ENCODE data around the gene PYGB.
"Not testable (repeated sequence)": the region's sequence is repeated elsewhere in the genome, so short reads cannot be mapped to it uniquely, and the experiment has no call there.

PYGB gene

DNA sequence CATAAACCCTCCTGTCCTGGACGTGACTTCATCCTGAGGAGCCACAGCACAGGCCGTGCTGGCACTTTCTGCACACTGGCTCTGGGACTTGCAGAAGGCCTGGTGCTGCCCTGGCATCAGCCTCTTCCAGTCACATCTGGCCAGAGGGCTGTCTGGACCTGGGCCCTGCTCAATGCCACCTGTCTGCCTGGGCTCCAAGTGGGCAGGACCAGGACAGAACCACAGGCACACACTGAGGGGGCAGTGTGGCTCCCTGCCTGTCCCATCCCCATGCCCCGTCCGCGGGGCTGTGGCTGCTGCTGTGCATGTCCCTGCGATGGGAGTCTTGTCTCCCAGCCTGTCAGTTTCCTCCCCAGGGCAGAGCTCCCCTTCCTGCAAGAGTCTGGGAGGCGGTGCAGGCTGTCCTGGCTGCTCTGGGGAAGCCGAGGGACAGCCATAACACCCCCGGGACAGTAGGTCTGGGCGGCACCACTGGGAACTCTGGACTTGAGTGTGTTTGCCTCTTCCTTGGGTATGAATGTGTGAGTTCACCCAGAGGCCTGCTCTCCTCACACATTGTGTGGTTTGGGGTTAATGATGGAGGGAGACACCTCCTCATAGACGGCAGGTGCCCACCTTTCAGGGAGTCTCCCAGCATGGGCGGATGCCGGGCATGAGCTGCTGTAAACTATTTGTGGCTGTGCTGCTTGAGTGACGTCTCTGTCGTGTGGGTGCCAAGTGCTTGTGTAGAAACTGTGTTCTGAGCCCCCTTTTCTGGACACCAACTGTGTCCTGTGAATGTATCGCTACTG is 22.0 kb upstream of the PYGB start:
- Histone ChIP-seq H3K4me3 (ENCODE audit: low read depth, low read length) (no peak overlapping the region), H3K27me3 (ENCODE audit: control insufficient read depth, insufficient read depth, low read length) (no peaks in the 10 kb centered on the region), H3K36me3 (ENCODE audit: control insufficient read depth, insufficient read depth, low read length) (peaks cover 27% of the 10 kb centered on the region), H3K4me1 (ENCODE audit: control insufficient read depth, insufficient read depth, low read length) (peaks cover 5% of the 10 kb centered on the region), H3K9ac (ENCODE audit: low read depth, low read length) (no peak overlapping the region), H3K9me3 (ENCODE audit: control insufficient read depth, insufficient read depth, low read length) (no peaks in the 10 kb centered on the region)

DNA sequence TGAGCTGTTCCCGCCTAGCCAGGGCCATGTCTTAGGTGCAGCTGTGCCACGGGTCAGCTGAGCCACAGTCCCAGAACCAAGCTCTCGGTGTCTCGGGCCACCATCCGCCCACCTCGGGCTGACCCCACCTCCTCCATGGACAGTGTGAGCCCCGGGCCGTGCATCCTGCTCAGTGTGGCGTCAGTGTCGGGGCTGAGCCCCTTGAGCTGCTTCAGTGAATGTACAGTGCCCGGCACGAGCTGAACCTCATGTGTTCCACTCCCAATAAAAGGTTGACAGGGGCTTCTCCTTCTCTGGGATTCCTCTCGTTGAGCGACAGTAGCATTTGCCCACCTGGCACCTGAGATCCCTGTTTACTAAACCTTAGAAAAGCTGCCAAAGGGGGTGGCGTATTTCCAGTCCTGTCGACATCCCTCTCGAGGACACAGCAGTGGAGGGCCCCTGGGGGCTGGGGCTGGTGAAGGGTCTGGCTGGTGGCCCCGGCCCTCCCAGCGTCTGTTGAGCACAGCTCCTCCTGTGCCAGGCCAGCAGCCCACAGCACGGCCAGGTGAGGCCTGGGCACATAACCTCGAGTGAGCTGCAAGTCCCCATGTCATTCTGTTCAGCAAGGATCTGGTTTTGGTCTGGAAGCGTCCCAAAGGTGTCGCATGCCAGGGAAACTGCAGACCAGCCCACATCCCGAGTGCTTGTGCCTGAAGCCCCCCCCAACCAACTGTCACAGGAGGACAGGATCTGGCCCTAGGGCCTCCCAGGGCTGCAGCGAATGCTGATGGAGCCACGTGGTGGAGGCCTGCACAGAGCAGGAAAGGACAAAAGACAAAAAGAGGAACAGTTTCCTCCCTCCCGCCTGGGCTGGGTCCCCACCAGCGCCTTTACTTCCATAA is 21.2 kb upstream of the PYGB start:
- no peak overlapping the region for H3K9ac ChIP-seq (ENCODE audit: low read depth, low read length)
- H3K4me3 ChIP-seq (ENCODE audit: low read depth, low read length): no peak overlapping the region
- H3K9me3 ChIP-seq (ENCODE audit: control insufficient read depth, insufficient read depth, low read length): no peaks in the 10 kb centered on the region
- H3K4me1 ChIP-seq (ENCODE audit: control insufficient read depth, insufficient read depth, low read length): peaks cover 5% of the 10 kb centered on the region
- H3K36me3 ChIP-seq (ENCODE audit: control insufficient read depth, insufficient read depth, low read length): peaks cover 22% of the 10 kb centered on the region
- H3K27me3 ChIP-seq (ENCODE audit: control insufficient read depth, insufficient read depth, low read length): no peaks in the 10 kb centered on the region

DNA sequence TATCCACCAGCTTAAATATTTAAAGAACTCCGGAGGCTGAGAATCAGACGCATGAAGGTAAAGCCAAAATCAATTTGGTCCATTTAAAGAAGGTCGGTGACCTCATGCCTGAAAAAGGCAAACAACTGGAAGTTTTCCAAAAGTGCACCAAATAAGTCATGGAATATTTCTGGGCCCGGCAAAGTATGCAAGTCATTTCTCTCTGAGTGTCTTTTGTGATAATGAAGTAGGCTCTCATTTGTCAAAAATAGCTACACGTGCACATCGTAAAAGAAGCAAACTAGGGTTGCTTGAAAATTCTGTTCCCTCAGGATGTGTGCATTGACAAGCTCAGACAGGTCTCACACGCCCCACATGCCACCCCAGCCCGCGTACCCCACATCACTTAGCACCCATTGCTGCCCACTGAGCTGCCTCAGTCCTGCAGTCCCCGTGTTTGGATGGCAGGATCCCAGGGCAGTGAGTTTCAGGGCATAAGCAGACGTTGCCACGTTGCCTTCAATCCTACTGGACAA is 20.5 kb upstream of the PYGB start:
- no peak overlapping the region for H3K9ac ChIP-seq (ENCODE audit: low read depth, low read length)
- H3K4me3 ChIP-seq (ENCODE audit: low read depth, low read length): no peak overlapping the region
- peaks cover 21% of the 10 kb centered on the region for H3K36me3 ChIP-seq (ENCODE audit: control insufficient read depth, insufficient read depth, low read length)
- H3K4me1 ChIP-seq (ENCODE audit: control insufficient read depth, insufficient read depth, low read length): peaks cover 5% of the 10 kb centered on the region
- no peaks in the 10 kb centered on the region for H3K9me3 ChIP-seq (ENCODE audit: control insufficient read depth, insufficient read depth, low read length)
- H3K27me3 ChIP-seq (ENCODE audit: control insufficient read depth, insufficient read depth, low read length): no peaks in the 10 kb centered on the region

DNA sequence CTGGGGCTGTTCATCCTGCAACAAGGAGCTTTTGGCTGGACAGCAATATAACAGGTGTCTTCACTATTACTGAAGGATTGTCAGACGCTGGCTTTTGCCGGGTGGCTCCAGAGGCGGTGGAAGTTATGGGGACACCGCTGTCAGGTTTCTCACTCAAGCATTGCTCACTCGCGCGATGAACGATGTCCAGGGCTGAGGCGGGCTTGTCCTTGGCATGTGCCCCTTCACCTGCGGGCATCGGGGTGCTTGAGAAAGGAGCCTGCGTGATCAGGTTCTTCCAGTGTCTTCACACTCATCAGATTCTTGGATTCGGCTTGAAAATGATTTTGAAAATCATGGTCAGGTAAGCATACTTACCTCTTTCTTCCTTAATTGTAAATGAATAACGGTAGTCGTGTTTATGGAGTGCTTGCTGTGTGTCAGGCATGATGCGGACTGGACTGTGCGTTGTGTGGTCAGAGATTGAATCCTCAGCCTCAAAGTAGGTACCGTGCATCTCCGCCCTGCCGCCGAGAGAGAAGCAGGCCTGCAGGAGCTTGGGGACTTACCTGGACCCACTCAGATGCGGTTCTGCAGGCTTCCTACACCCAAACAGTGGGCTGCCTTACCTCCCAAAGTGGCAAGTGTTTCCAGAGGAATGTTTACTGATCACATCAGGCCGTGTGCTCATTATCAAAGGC is 18.3 kb upstream of the PYGB start:
- no peak overlapping the region for H3K9ac ChIP-seq (ENCODE audit: low read depth, low read length)
- peaks cover 13% of the 10 kb centered on the region for H3K36me3 ChIP-seq (ENCODE audit: control insufficient read depth, insufficient read depth, low read length)
- no peaks in the 10 kb centered on the region for H3K9me3 ChIP-seq (ENCODE audit: control insufficient read depth, insufficient read depth, low read length)
- peaks cover 3% of the 10 kb centered on the region for H3K4me1 ChIP-seq (ENCODE audit: control insufficient read depth, insufficient read depth, low read length)
- H3K27me3 ChIP-seq (ENCODE audit: control insufficient read depth, insufficient read depth, low read length): no peaks in the 10 kb centered on the region
- H3K4me3 ChIP-seq (ENCODE audit: low read depth, low read length): no peak overlapping the region

DNA sequence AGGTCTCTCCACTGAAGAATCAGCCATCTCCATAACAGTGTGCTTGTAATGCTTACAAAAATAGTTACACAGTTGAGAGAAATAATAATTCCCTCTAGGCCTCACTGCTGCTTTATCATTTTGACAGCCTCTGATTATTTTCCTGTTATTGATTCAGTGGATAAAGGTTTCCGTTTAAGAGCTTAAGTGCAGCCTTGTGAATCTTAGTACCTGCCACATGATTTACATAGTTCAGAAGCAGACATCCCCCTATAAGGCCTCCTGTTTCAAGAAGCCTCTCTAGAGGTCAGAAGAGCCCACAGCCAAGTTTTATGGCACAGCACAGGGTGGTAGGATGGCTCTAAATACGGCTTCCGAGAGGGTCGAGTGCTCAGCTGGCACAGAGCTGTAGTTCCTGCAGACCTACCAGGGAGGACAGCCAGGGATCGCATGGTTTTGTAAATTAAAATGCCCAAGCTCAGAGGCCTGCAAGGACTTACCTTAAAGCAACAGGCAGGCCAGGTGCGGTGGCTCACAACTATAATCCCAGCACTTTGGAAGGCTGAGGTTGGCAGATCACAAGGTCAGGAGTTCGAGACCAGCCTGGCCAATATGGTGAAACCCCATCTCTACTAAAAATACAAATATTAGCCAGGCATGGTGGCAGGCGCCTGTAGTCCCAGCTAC is 17.6 kb upstream of the PYGB start:
- no peaks in the 10 kb centered on the region for H3K9me3 ChIP-seq (ENCODE audit: control insufficient read depth, insufficient read depth, low read length)
- no peak overlapping the region for H3K4me3 ChIP-seq (ENCODE audit: low read depth, low read length)
- no peak overlapping the region for H3K9ac ChIP-seq (ENCODE audit: low read depth, low read length)
- no peaks in the 10 kb centered on the region for H3K27me3 ChIP-seq (ENCODE audit: control insufficient read depth, insufficient read depth, low read length)
- peaks cover 3% of the 10 kb centered on the region for H3K4me1 ChIP-seq (ENCODE audit: control insufficient read depth, insufficient read depth, low read length)
- H3K36me3 ChIP-seq (ENCODE audit: control insufficient read depth, insufficient read depth, low read length): peaks cover 13% of the 10 kb centered on the region

DNA sequence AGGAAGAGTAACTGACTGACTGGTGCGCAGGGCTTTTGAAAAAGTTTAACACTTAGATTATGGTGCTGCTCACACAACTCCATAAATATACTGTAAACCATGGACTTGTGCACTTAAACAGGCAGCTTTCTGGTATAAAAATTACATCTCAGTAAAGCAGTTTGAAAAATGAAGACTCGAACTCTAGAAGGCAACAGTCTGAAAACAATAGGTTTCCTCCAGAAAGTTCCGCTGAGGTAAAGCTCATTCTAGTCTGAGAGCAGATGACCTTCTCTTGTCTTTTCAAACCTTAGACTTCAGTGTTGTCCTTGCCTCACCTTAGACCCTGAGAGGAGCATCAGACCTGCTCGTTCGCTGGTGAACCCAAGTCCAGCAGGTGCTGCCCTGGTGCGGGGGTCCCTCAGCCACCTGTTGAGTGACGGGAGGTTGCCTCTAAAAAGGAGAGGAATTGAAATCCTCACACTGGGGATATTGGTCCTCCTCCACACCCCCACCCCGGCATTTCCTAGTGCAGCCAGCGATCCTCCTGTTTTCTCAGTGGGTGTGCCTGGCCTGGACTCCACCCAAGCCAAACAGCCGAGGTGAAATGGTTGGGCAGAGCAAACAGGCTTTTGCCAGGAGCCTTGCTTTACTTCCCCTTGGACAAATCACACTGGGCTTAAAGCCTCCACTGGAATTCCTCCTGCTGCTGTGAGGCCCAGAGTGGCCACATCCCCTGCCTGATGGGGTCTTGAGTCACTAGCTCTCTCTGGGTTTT is 14.7 kb upstream of the PYGB start:
- H3K36me3 ChIP-seq (ENCODE audit: control insufficient read depth, insufficient read depth, low read length): no peaks in the 10 kb centered on the region
- no peak overlapping the region for H3K9ac ChIP-seq (ENCODE audit: low read depth, low read length)
- H3K4me3 ChIP-seq (ENCODE audit: low read depth, low read length): no peak overlapping the region
- peaks cover 3% of the 10 kb centered on the region for H3K4me1 ChIP-seq (ENCODE audit: control insufficient read depth, insufficient read depth, low read length)
- H3K9me3 ChIP-seq (ENCODE audit: control insufficient read depth, insufficient read depth, low read length): no peaks in the 10 kb centered on the region
- H3K27me3 ChIP-seq (ENCODE audit: control insufficient read depth, insufficient read depth, low read length): no peaks in the 10 kb centered on the region

DNA sequence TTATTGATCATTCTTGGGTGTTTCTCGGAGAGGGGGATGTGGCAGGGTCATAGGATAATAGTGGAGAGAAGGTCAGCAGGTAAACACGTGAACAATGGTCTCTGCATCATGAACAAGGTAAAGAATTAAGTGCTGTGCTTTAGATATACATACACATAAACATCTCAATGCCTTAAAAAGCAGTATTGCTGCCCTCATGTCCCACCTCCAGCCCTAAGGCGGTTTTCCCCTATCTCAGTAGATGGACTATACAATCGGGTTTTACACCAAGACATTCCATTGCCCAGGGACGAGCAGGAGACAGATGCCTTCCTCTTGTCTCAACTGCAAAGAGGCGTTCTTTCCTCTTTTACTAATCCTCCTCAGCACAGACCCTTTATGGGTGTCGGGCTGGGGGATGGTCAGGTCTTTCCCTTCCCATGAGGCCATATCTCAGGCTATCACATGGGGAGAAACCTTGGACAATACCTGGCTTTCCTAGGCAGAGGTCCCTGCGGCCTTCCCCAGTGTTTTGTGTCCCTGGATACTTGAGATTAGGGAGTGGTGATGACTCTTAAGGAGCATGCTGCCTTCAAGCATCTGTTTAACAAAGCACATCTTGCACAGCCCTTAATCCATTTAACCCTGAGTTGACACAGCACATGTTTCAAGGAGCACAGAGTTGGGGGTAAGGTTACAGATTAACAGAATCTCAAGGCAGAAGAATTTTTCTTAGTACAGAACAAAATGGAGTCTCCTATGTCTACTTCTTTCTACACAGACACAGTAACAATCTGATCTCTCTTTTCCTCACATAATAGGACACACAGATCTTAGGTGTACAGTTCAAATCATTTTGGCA is 13.7 kb upstream of the PYGB start:
- not testable (repeated sequence) for H3K9me3 ChIP-seq (ENCODE audit: control insufficient read depth, insufficient read depth, low read length); H3K4me1 ChIP-seq (ENCODE audit: control insufficient read depth, insufficient read depth, low read length); H3K36me3 ChIP-seq (ENCODE audit: control insufficient read depth, insufficient read depth, low read length); H3K4me3 ChIP-seq (ENCODE audit: low read depth, low read length); H3K9ac ChIP-seq (ENCODE audit: low read depth, low read length); H3K27me3 ChIP-seq (ENCODE audit: control insufficient read depth, insufficient read depth, low read length)

DNA sequence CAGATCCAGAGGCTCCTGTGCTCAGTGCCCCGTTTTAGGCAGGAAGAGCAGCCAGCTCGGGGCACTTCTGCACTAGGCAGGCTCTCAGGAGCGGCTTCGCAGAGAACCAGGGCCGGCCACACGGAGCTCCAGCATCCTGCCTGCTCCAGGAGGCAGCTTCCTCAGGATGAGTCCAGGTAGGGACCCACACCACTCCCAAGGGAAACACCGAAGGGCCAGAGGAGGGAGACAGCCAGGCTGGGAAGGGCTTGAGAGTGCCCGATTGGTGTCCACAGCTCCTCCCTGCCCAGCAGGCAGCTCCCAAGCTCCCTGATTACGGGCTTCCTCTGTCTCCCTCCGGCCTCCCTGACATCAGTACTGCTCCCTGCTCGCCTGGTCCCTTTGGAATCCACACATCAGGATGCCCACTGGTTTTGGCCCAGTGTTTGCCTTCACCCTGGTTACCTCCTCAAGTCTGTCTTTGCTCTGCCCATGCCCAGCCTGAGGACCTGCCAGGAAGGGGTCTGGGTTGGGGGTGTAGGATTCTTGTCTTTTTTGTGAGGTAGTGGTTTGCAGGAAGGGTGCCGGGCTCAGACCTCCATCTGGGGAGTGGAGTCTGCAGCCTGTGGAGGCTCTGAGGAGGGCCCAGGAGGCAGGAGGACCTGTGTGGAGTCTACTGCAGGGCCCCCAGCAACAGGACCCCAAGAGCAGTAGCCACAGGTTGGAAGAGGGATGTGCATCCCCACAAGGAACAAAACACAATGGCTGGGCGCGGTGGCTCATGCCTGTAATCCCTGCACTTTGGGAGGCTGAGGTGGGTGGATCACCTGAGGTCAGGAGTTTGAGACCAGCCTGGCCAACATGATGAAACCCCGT is 11.2 kb upstream of the PYGB start:
- H3K9me3 ChIP-seq (ENCODE audit: control insufficient read depth, insufficient read depth, low read length): no peaks in the 10 kb centered on the region
- no peak overlapping the region for H3K9ac ChIP-seq (ENCODE audit: low read depth, low read length)
- peaks cover 3% of the 10 kb centered on the region for H3K4me1 ChIP-seq (ENCODE audit: control insufficient read depth, insufficient read depth, low read length)
- H3K27me3 ChIP-seq (ENCODE audit: control insufficient read depth, insufficient read depth, low read length): no peaks in the 10 kb centered on the region
- H3K36me3 ChIP-seq (ENCODE audit: control insufficient read depth, insufficient read depth, low read length): no peaks in the 10 kb centered on the region
- H3K4me3 ChIP-seq (ENCODE audit: low read depth, low read length): no peak overlapping the region

DNA sequence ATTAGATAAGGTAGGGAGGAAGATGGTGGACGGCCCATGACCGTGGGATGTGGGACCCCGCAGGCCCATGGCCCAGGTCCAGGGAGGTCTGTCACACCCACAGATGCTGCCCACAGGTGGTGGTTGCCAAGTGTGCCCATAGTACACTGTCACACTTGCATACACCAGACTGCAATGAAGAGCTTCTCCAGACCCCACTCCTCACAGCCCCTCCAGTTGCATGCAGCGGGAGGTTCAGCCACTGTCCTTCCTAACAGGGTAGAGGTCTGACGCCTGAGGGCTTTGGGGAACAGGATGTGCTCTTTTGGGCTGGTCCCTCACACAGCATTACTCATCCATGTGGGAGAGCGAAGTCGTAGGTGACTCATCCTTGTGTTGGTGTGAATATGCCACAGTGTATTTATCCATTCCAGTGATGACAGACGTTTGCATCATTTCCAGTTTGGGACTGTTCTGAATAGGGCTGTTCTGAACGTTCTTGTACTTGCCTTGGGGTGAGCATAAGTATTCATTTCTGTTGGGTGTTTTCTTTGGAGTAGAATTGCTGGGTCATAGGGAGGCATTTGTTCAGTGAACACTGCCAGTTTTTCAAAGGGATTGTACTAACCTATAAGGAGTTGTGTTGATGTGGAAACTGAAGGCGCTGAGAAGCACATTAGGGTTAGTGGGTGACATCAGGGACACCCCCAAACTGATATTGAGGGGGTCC is 10.1 kb upstream of the PYGB start:
- H3K9me3 ChIP-seq (ENCODE audit: control insufficient read depth, insufficient read depth, low read length): no peaks in the 10 kb centered on the region

More for the DNA sequence above, 10.1 kb upstream of the PYGB start:
- Histone ChIP-seq H3K9ac (ENCODE audit: low read depth, low read length) (no peak overlapping the region), H3K4me3 (ENCODE audit: low read depth, low read length) (no peak overlapping the region), H3K27me3 (ENCODE audit: control insufficient read depth, insufficient read depth, low read length) (no peaks in the 10 kb centered on the region), H3K4me1 (ENCODE audit: control insufficient read depth, insufficient read depth, low read length) (peaks cover 3% of the 10 kb centered on the region), H3K36me3 (ENCODE audit: control insufficient read depth, insufficient read depth, low read length) (no peaks in the 10 kb centered on the region)
